Osteoblast (primary cell): ENCODE results near the gene SDF2L1. TPM values are rescaled to one million over a fixed set of nuclear protein-coding genes. Genes with fewer than 3 reads are reported as not detected.

ENCODE experiments used
- DNase-seq: peaks from one replicate; pipeline ENCODE4 v3.0.0; 2011; ENCODE audit warnings: low spot score, mixed read lengths; ENCODE audit not compliant: insufficient read length; ENCODE audit errors: missing footprints
- H2AFZ ChIP-seq: 2 replicates; pipeline ENCODE4 v1.6.0; 2011; ENCODE audit warnings: mild to moderate bottlenecking, low read length
- H3K27ac ChIP-seq: 2 replicates; pipeline ENCODE4 v1.5.1; 2011; ENCODE audit warnings: mild to moderate bottlenecking, low read depth, low read length, moderate library complexity
- H3K27me3 ChIP-seq: 2 replicates; pipeline ENCODE4 v1.6.0; 2012; ENCODE audit warnings: mild to moderate bottlenecking, control low read depth, inconsistent platforms, low read length, moderate library complexity; ENCODE audit not compliant: insufficient read depth
- H3K36me3 ChIP-seq: 2 replicates; pipeline ENCODE4 v1.5.1; 2011; ENCODE audit warnings: mild to moderate bottlenecking, low read length, control low read depth, moderate library complexity; ENCODE audit not compliant: insufficient read depth
- H3K4me1 ChIP-seq: 2 replicates; pipeline ENCODE4 v1.5.1; 2011; ENCODE audit warnings: mild to moderate bottlenecking, low read length, control low read depth, moderate library complexity; ENCODE audit not compliant: insufficient read depth
- H3K4me2 ChIP-seq: 2 replicates; pipeline ENCODE4 v1.6.0; 2011; ENCODE audit warnings: mild to moderate bottlenecking, low read length; ENCODE audit not compliant: insufficient read depth
- H3K4me3 ChIP-seq: fragments of 200-600 bp; sonication (generic); 3 replicates; pipeline ENCODE4 v1.5.1; 2012; ENCODE audit warnings: mild to moderate bottlenecking, low read length, inconsistent platforms; ENCODE audit not compliant: insufficient read depth
- H3K79me2 ChIP-seq: 2 replicates; pipeline ENCODE4 v1.6.0; 2012; ENCODE audit warnings: mild to moderate bottlenecking, low read length, control low read depth, inconsistent platforms; ENCODE audit not compliant: insufficient read depth
- H3K9me3 ChIP-seq: 2 replicates; pipeline ENCODE4 v1.5.1; 2011; ENCODE audit warnings: low read depth, low read length, control low read depth
- H4K20me1 ChIP-seq: 2 replicates; pipeline ENCODE4 v1.6.0; 2012; ENCODE audit warnings: mild to moderate bottlenecking, low read length, control low read depth; ENCODE audit not compliant: insufficient read depth
- CTCF ChIP-seq: IDR thresholded peaks from 2 replicates; pipeline ENCODE4 v1.5.1; 2011; ENCODE audit warnings: mild to moderate bottlenecking, low read depth, low read length, moderate library complexity; ENCODE audit errors: extremely low read depth
- total RNA-seq: library from RNA; depleted of rRNA; stranded (reverse); fragments of >200 nt; gene quantifications from 2 replicates; pipeline ENCODE4 v1.2.3, GENCODE V29; 2012

Gene SDF2L1
- total RNA-seq, 1 donor: 10.5 TPM

DNA sequence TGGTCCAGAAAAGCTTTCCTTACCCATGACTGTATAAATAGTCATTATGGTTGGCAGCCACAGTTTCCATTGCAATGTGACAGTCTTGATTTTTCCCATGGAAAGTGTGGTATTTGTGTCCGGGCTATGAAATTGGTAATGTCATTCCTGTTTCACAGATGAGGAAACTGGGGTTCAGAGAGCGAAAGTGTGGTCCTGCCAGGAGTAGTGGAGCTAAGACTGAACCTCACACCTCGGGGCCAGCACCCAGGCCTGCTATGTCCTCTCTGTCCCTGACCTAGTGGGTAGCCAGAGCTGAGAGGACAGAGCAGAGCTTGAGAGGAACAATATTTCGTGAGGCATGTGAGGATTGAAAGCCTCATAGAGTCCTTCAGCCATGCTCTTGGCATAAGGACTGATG lies 11.1 kb upstream of the SDF2L1 start:
- peak; percentile 46 for DNase-seq
- peaks cover 28% of the 10 kb centered on the region for H3K79me2 ChIP-seq
- H4K20me1 ChIP-seq: peaks cover 19% of the 10 kb centered on the region
- no peaks in the 10 kb centered on the region for H3K9me3 ChIP-seq
- H3K4me3 ChIP-seq: no peak overlapping the region
- peaks cover 4% of the 10 kb centered on the region for H3K4me1 ChIP-seq
- no peak overlapping the region for H3K4me2 ChIP-seq
- TF ChIP-seq CTCF: no peak
- H3K27me3 ChIP-seq: no peaks in the 10 kb centered on the region
- H3K36me3 ChIP-seq: peaks cover 3% of the 10 kb centered on the region
- no peak overlapping the region for H2AFZ ChIP-seq
- no peak overlapping the region for H3K27ac ChIP-seq

GRCh38 chr22:21632237-21632895 lies 9.7 kb upstream of the SDF2L1 start, which contains the start of gene CCDC116:
TSS of gene CCDC116 (plus strand) at chr22:21632760. CDS start at chr22:21633182, 422 bp downstream.
- Histone ChIP-seq H3K4me3 (no peak within 1 kb of the TSS), H2AFZ (no peak within 1 kb of the TSS), H3K27me3 (no peaks in the 10 kb centered on the region), H3K4me1 (peaks cover 4% of the 10 kb centered on the region), H3K36me3 (no peaks in the 10 kb centered on the region), H4K20me1 (peaks cover 9% of the 10 kb centered on the region), H3K4me2 (no peak within 1 kb of the TSS), H3K79me2 (peaks cover 20% of the 10 kb centered on the region), H3K27ac (no peak within 1 kb of the TSS), H3K9me3 (no peaks in the 10 kb centered on the region)
- no peak for TF ChIP-seq CTCF
- peak; percentile 74 for DNase-seq

DNA sequence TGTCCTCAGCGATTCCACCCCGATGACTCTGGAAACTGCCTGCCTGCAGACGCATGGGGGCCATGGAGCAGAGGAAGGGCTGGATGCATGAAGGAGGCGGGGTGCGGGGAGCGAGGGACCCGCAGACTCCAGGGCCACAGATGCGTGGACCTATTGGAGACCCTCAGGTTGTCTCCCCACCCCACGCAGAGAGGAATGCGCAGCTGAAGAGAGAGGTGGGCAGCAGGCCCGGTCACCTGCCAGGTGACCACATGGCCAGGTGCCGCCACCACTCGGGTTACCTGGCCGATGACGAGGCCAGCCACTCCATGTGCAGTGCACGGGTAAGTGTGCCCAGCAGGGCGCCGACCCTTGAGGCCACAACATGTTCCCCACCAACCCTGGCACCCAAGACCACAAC lies 9.2 kb upstream of the SDF2L1 start:
- no peak overlapping the region for H3K27ac ChIP-seq
- no peaks in the 10 kb centered on the region for H3K9me3 ChIP-seq
- peaks cover 4% of the 10 kb centered on the region for H3K4me1 ChIP-seq
- no peak overlapping the region for H2AFZ ChIP-seq
- no peaks in the 10 kb centered on the region for H3K36me3 ChIP-seq
- DNase-seq: peak; percentile 54
- H4K20me1 ChIP-seq: peaks cover 6% of the 10 kb centered on the region
- H3K79me2 ChIP-seq: peaks cover 18% of the 10 kb centered on the region
- no peak overlapping the region for H3K4me2 ChIP-seq
- H3K27me3 ChIP-seq: no peaks in the 10 kb centered on the region
- no peak overlapping the region for H3K4me3 ChIP-seq
- TF ChIP-seq CTCF: no peak

GRCh38 chr22:21633481-21633880 lies 8.6 kb upstream of the SDF2L1 start:
- DNase-seq: peak; percentile 76
- Histone ChIP-seq H3K9me3 (no peaks in the 10 kb centered on the region), H3K4me2 (no peak overlapping the region), H3K27ac (no peak overlapping the region), H4K20me1 (peaks cover 3% of the 10 kb centered on the region), H2AFZ (no peak overlapping the region), H3K79me2 (peaks cover 13% of the 10 kb centered on the region), H3K4me1 (peaks cover 4% of the 10 kb centered on the region), H3K27me3 (no peaks in the 10 kb centered on the region), H3K36me3 (no peaks in the 10 kb centered on the region), H3K4me3 (no peak overlapping the region)
- no peak for TF ChIP-seq CTCF
